GM21390 (cell line): ENCODE results near the gene OLFML2B.
"Not testable (repeated sequence)": the region's sequence is repeated elsewhere in the genome, so short reads cannot be mapped to it uniquely, and the experiment has no call there.

ENCODE experiments used
- ATAC-seq: cut with Tn5 transposase; IDR thresholded peaks from one replicate; pipeline ENCODE4 v1.9.1; 2021; ENCODE audit not compliant: unreplicated experiment

OLFML2B gene

GRCh38 chr1:162036163-162036562 is 12.5 kb upstream of the OLFML2B start:
- ATAC-seq = no peak

GRCh38 chr1:162035241-162035640 is 11.6 kb upstream of the OLFML2B start:
- ATAC-seq = no peak

DNA sequence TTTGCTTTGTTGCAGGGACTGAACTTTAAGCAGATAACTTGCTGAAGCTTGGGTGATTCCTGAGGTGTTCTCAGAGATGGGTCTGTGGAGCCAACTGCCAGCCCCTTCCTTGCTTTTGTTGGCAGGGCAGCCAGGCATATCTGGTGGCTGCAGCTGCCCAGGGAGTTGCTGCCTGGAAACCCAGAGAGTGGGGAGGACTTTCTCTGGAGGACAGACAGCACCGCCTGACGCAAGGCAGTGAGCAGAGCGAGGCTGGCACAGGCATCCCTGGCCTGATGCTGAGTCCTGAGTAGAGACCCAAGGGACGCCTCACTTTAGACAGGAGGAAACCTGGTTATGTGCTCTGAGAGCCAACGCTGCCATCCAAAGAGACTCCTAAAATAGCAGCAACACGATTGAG is 9.8 kb upstream of the OLFML2B start:
- no peak for ATAC-seq

- no peak for ATAC-seq
Observed at GRCh38 chr1:162030759-162031280, 7.2 kb upstream of the OLFML2B start.

GRCh38 chr1:162029157-162029556 is 5.5 kb upstream of the OLFML2B start:
- ATAC-seq = no peak

DNA sequence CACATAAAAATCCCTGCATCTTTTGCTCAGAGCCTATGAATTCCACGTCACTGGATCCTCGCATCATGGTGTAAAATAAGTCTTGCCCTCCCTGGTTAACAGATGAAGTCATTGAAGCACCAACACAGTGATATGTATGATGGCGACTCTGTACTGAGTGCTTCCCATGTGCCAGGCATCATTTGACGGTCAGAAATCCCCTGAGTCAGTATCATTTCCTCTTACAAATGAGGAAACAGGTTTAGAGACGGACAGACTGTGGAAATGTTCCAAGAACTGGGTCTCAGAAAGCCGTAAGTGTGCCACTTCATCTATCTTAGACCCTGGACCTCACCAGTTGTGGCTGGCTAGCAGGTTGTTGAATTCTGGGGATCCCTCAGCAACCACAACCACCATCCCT is 5.1 kb upstream of the OLFML2B start:
- no peak for ATAC-seq

DNA sequence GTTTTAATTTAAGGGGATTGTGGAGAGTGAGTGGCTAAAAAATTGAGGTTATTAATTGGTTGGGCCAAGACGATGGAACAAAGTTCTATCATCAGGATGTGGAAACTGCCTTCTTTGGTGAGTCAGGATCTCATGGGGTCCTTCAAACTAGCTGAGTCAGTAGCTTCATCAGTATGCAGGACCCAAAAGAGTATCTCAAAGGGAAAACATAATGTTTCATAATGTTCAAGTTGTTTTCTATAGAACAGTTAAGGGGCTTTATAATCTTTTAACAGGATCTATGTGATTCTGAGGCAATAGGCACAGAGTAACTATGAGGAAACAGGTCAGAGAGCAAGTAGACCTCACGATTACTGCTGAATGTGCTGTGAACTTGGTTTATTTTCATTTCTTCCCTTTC is 3.2 kb upstream of the OLFML2B start:
- ATAC-seq = no peak

GRCh38 chr1:162025541-162025940 is 1.9 kb upstream of the OLFML2B start:
- ATAC-seq = no peak

GRCh38 chr1:162023181-162023546 is 505 bp downstream of the OLFML2B start:
- ATAC-seq = no peak

DNA sequence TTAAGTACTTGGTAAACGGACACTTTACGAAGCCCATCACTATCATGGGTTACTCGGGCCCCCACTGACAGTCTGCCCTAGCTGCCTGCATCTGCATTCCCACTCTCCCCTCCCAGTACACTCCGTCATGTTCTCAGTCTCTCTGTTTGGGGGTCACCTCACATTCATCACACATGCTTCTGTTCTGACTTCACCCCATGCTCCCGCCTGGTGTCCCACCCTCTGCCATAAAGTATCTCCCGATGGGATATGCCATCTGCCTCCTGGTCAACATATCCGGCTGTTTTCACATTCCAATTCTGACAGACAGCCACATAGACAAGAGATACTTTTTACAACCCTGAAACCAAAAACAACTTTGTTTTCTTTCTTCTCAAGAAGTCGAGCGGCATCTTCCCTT is 1.0 kb downstream of the OLFML2B start:
- ATAC-seq = no peak

DNA sequence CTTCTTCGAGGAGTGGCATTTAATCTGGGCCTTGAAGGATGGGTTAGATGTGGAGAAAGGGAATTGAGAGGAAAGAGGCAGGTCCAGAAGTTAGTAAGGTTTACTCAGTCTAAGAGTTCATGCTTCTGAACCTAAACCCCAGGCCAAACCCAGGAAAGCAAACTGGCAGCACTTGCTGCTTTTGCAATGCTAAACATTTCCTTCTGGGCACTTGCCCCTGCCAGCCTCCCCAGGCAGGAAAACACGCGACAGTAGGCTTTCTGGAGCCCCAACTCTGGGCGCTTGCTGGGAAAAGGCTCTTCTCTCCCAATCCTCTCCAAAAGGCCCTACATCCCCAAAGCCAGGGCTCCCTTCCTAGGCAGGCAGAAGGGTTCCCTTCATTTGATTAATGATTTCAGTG is 2.5 kb downstream of the OLFML2B start:
- ATAC-seq = no peak

DNA sequence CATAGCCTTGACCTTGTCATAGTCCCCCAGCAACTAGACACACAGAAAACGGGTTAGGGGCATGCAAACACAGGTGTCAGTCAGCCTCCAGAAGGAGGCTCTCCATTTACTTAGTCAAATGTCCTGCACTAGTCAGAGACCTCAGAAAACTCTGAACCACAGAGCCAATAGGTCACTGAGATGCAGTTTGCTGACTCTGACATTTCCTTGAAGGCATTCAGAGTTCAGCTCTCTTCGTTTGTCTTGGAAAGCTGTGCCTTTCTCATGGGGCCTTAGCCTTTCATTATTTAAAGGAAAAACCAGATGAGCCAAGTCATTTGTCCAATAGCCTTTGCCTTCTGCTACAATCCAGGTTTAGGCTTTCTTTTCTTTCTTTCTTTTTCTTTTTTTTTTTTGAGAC is 3.5 kb downstream of the OLFML2B start:
- no peak for ATAC-seq

DNA sequence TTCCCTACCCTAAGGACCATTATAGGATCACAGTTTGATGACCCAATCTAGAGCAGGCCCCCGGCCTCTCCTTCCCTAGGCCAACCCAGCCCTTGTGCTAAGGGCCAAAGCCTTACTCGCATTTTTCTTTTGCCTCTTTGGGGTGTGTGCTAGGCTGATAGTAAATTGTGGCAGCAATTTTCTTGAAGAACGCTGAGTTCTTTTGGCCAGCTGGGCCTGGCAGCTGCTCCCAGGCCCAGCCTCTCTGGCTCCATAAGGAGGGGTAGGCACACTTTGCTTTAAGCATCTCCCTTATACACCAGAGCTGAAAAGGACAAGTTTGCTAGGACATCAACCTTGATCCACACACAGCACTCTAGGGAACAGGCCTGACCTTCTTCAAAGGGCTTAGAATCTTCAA is 4.2 kb downstream of the OLFML2B start:
- no peak for ATAC-seq

- ATAC-seq = no peak
Observed at GRCh38 chr1:162019006-162019405, 4.7 kb downstream of the OLFML2B start.

- ATAC-seq = no peak
Observed at GRCh38 chr1:162018418-162018817, 5.3 kb downstream of the OLFML2B start.

- ATAC-seq = not testable (repeated sequence)
Observed at GRCh38 chr1:162017791-162018190, 5.9 kb downstream of the OLFML2B start.

DNA sequence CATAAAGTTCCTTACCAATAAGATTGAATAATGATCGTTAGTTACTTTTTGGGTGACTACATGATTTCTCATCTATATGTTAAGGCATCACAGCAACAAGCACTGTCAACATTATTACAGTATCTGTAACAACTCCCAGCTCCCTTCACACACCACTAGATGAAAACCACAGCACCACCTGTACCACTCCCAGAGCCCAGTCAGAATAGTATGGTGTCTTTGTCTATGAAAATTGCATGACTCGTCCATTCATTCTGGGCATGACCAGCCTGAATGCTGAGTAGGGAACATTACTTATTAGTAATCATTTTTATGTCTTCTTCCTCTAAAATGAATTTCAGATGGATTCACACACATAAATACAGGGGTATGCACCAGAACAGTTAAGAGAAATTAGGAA is 7.0 kb downstream of the OLFML2B start:
- ATAC-seq = no peak

DNA sequence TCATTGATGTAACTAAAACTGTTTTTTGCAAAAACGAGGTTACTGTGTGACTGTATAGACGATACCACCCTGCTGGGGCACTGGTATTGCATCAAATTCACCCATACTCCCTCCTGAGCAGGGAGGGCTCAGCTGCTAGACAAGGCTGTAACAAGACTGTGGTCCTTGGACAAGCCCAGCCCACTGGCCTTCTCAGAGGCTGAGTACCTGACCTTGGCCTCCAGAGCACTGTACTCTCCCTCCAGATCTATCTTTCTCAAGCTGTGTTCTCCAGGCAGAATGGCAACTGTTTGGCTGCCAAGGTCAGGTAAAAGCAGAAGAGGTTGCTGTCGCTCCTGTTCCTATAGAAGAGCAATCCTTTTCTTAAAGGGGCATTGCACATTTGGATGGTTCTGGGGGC is 8.5 kb downstream of the OLFML2B start:
- ATAC-seq = no peak

- no peak for ATAC-seq
Observed at GRCh38 chr1:162014202-162014601, 9.5 kb downstream of the OLFML2B start.

DNA sequence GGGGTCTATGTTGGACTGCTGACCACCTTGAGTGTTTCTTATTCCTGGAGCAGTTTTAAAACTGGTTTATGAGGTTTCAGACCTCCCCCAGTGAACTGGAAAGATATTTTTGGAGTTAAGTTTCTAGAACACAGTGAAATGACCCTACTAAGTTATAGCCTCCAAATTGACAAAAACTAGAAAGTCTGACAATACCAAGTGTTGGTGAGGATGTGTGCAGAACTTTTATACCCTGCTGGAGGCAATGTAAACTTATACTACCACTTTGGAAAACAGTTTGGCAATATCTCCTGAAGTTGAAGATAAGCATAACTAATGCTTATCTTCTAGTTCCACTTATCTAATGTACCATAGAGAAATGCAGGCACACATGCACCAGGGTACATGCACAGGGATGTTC is 10.4 kb downstream of the OLFML2B start:
- ATAC-seq = no peak

- ATAC-seq = no peak
Observed at GRCh38 chr1:162011337-162012012, 12.2 kb downstream of the OLFML2B start.

- ATAC-seq = no peak
Observed at GRCh38 chr1:162010175-162010506, 13.5 kb downstream of the OLFML2B start.

DNA sequence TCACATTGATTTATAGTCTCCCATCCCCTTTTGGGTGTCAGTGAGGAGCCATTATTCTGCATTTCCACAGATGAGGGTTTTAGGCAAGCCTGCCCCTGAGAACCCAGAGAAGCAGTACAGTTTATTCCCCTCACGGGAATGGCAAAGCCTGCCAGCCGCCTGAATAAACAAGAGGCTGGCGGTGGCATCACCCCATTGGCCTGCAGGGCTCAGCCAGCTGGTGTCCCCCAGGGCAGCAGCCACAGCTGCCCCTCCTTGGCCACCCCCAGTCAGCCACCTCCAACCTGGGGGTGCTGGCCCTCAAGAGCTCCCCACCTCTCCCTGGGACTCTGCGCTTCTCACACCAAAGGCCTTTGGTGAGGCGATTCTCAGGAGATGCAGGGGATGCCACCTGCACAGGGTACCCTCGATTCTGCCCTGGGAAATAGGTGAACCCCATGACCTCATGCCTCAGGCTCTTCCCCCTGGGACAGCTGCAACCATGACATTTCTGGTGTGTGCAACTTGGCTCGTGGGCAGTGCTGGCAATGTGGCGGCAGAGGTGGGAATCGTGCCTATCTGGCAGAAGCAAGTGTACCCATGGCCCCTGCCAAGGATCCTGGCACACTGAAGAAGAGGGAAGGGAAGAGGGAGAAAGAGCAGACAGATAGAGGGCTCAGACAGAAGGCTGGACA is 14.0 kb downstream of the OLFML2B start:
- ATAC-seq = no peak
